GM12801 (cell line): ENCODE measurements around the gene AP2B1.

ENCODE experiments used
- CTCF ChIP-seq: IDR thresholded peaks from one replicate; pipeline ENCODE4 v1.5.1; 2011; ENCODE audit warnings: control low read depth; ENCODE audit not compliant: insufficient read length; ENCODE audit errors: extremely low read depth

AP2B1 gene

GRCh38 chr17:35740216-35740615, 153.1 kb downstream of the AP2B1 start:
- no peak for TF ChIP-seq CTCF

GRCh38 chr17:35740997-35741931, 154.1 kb downstream of the AP2B1 start:
- TF ChIP-seq CTCF = no peak

GRCh38 chr17:35742496-35742895, 155.4 kb downstream of the AP2B1 start:
- TF ChIP-seq CTCF = no peak

GRCh38 chr17:35742896-35743477, 155.9 kb downstream of the AP2B1 start:
- TF ChIP-seq CTCF = no peak

GRCh38 chr17:35743626-35744328, 156.7 kb downstream of the AP2B1 start:
- TF ChIP-seq CTCF = no peak

- no peak for TF ChIP-seq CTCF
Measured at GRCh38 chr17:35744830-35745229, 157.7 kb downstream of the AP2B1 start.

- no peak for TF ChIP-seq CTCF
Measured at GRCh38 chr17:35745246-35745645, 158.1 kb downstream of the AP2B1 start.
